H1 (cell line): ENCODE measurements around the gene METTL25B. TPM values are rescaled to one million over a fixed set of nuclear protein-coding genes. Genes with fewer than 3 reads are reported as not detected.

Experiments used
- BCL11A ChIP-seq, 2 experiments: IDR thresholded peaks; one replicate each; pipeline ENCODE4 v1.6.1; 2011; ENCODE audit warnings: low read depth in 2 of 2, low read length in 2 of 2, mild to moderate bottlenecking in 2 of 2
- CEBPB ChIP-seq: IDR thresholded peaks from 2 replicates; pipeline ENCODE4 v1.6.1; 2012; ENCODE audit warnings: low read depth, low read length
- CTBP2 ChIP-seq: IDR thresholded peaks from 2 replicates; pipeline ENCODE4 v1.7.0; 2011; ENCODE audit warnings: borderline replicate concordance, mild to moderate bottlenecking, moderate library complexity, mixed read lengths, low read length; ENCODE audit not compliant: insufficient read depth, insufficient read length
- CTCF ChIP-seq, 3 experiments: IDR thresholded peaks; 1 replicate in 2 of 3; 2 replicates in 1 of 3; pipeline versions ENCODE4 v1.5.1 to v1.6.1; 2011; ENCODE audit warnings: low read length in 3 of 3, mild to moderate bottlenecking in 3 of 3, inconsistent platforms in 2 of 3, low read depth in 1 of 3, moderate library complexity in 1 of 3; ENCODE audit not compliant: insufficient read depth in 1 of 3; ENCODE audit errors: control extremely low read depth in 1 of 3
- EGR1 ChIP-seq: IDR thresholded peaks from 2 replicates; pipeline ENCODE4 v1.6.1; 2011; ENCODE audit warnings: low read depth, low read length, borderline replicate concordance
- EP300 ChIP-seq, 2 experiments: IDR thresholded peaks; 1 replicate in 1 of 2; 2 replicates in 1 of 2; pipeline ENCODE4 v1.6.1; 2011 to 2012; ENCODE audit warnings: low read depth in 2 of 2, low read length in 2 of 2, mild to moderate bottlenecking in 2 of 2, borderline replicate concordance in 1 of 2, inconsistent platforms in 1 of 2, moderate library complexity in 1 of 2
- EZH2 ChIP-seq: fragments of 200-600 bp; sonication (generic); IDR thresholded peaks from 2 replicates; pipeline ENCODE4 v1.7.1; 2012; ENCODE audit warnings: low read depth, mild to moderate bottlenecking, moderate library complexity, low read length, inconsistent platforms; ENCODE audit not compliant: severe bottlenecking
- GABPA ChIP-seq: IDR thresholded peaks from 2 replicates; pipeline ENCODE4 v1.6.1; 2011; ENCODE audit warnings: mild to moderate bottlenecking, low read length, moderate library complexity, borderline replicate concordance; ENCODE audit not compliant: insufficient read depth
- JUN ChIP-seq: IDR thresholded peaks from 2 replicates; pipeline ENCODE4 v1.6.1; 2011; ENCODE audit warnings: low read depth, mild to moderate bottlenecking, improper control_type of control experiment, low read length
- KDM5A ChIP-seq: fragments of 200-600 bp; IDR thresholded peaks from 2 replicates; pipeline ENCODE4 v1.7.1; 2012; ENCODE audit warnings: mild to moderate bottlenecking, low read length, inconsistent platforms, mixed read lengths
- PHF8 ChIP-seq: fragments of 200-600 bp; sonication (generic); conservative IDR thresholded peaks from 2 replicates; pipeline ENCODE4 v1.7.1; 2012; ENCODE audit warnings: low read depth, mild to moderate bottlenecking, inconsistent platforms, low read length, moderate library complexity
- POU5F1 ChIP-seq: IDR thresholded peaks from 2 replicates; pipeline ENCODE4 v1.6.1; 2011; ENCODE audit warnings: low read depth, mild to moderate bottlenecking, low read length, moderate library complexity
- SIRT6 ChIP-seq: IDR thresholded peaks from one replicate; pipeline ENCODE4 v1.7.1; 2012; ENCODE audit warnings: low read length, inconsistent platforms
- SP2 ChIP-seq: IDR thresholded peaks from 2 replicates; pipeline ENCODE4 v1.6.1; 2012; ENCODE audit warnings: mild to moderate bottlenecking, low read length, inconsistent platforms
- SRF ChIP-seq: IDR thresholded peaks from 2 replicates; pipeline ENCODE4 v1.6.1; 2011; ENCODE audit warnings: mild to moderate bottlenecking, low read depth, low read length, moderate library complexity
- TAF1 ChIP-seq: IDR thresholded peaks from 2 replicates; pipeline ENCODE4 v1.6.1; 2011; ENCODE audit warnings: mild to moderate bottlenecking, low read depth, low read length
- USF2 ChIP-seq: IDR thresholded peaks from 2 replicates; pipeline ENCODE4 v1.6.1; 2011; ENCODE audit warnings: low read length, improper control_type of control experiment
- polyA plus RNA-seq, 7 experiments: library from polyadenylated mRNA; depleted of rRNA in 3 of 7; stranded (reverse) in 5 of 7; unstranded in 2 of 7; fragments of >200 nt in 5 of 7; fragments of 200-250 nt in 2 of 7; gene quantifications; 1 replicate in 5 of 7; 2 replicates in 1 of 7; 4 replicates in 1 of 7; pipeline versions ENCODE4 v1.2.1 to v1.2.3, GENCODE V29; 2011 to 2013; ENCODE audit warnings: missing spikeins in 2 of 7, mixed read lengths in 2 of 7
- total RNA-seq: library from RNA; stranded (reverse); fragmentation: NEBNext Ultra II Directional; extraction: Animal tissue kit (Norgen Biotek cat#: 25700); gene quantifications from 2 replicates; pipeline ENCODE4 v1.2.1, GENCODE V29; 2021
- TF ChIP-seq, protein P1 (sequence below): IDR thresholded peaks from 2 replicates; pipeline ENCODE4 v1.6.1; 2012; ENCODE audit warnings: low read length, inconsistent platforms

The METTL25B gene
- total and polyA plus RNA-seq, 2 of the 8 experiments (the other 6 are each of a cell fraction or from before 2014, with no cell fraction given), result 28.4 to 30.1 TPM

DNA sequence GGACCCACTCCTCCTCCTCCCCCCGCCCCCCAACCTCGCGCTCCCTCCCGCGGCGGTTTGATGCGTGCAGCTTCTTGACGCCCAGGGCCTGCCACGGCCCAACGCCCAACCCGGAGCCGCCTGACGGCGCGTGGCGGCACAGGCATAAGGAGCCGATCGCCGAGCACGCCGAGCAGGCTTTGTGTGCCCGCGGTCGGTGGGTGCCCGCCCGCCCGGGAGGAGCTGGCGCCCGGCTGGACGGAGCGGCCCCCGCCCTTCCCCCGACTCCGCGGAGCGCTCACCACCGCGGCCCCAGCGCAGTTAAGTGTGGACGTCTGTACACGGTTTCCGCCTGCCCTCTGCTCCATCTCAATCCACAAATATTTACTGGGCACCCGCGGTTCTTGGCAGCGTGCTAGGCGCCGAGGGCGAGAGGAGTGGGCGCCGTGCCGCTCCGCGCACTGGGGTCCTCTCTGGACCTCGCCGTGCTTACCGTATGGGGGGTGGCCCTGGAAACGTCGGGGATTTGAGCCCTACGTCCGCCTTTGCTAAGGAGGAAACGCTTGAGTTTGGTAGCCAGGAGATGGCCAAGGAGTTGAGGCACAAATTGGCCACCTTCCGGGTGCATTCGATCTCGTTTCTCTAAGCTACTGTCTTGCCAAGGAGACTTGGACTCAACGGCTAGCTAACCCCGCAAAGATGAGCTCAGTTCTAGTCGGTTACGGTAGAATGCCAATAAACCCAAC is 23.6 kb downstream of the METTL25B start (continued):
- no peak; a peak in 1 of 4 replicates for TF ChIP-seq CTCF (IDR thresholded peaks at IDR 0.05; ENCODE audit: control extremely low read depth in 1 of 3, insufficient read depth in 1 of 3, low read depth in 1 of 3, low read length in 3 of 3)
- TF ChIP-seq POU5F1, result no peak
- TF ChIP-seq CTBP2, result no peak
- no peak for TF ChIP-seq BCL11A (IDR thresholded peaks at IDR 0.05; ENCODE audit: low read depth in 2 of 2, low read length in 2 of 2)
- TF ChIP-seq PHF8, result peak; percentile 86
- no peak for TF ChIP-seq USF2
- no peak for TF ChIP-seq EZH2
- TF ChIP-seq, protein P1, sequence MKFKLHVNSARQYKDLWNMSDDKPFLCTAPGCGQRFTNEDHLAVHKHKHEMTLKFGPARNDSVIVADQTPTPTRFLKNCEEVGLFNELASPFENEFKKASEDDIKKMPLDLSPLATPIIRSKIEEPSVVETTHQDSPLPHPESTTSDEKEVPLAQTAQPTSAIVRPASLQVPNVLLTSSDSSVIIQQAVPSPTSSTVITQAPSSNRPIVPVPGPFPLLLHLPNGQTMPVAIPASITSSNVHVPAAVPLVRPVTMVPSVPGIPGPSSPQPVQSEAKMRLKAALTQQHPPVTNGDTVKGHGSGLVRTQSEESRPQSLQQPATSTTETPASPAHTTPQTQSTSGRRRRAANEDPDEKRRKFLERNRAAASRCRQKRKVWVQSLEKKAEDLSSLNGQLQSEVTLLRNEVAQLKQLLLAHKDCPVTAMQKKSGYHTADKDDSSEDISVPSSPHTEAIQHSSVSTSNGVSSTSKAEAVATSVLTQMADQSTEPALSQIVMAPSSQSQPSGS, result no peak
- TF ChIP-seq CEBPB, result no peak
- TF ChIP-seq EP300 (IDR thresholded peaks at IDR 0.05; ENCODE audit: borderline replicate concordance in 1 of 2, low read depth in 2 of 2, low read length in 2 of 2), result peak in 1 of 2 experiments; percentile 84; a peak in 1 of 3 replicates
- TF ChIP-seq SIRT6, result no peak
- 0 out of 2 replicates have a peak, but pooled peaks have one; percentile 12 for TF ChIP-seq KDM5A
- no peak for TF ChIP-seq GABPA
- peak; percentile 91 for TF ChIP-seq SRF
- TF ChIP-seq SP2, result no peak
- TF ChIP-seq JUN, result no peak
- peak; percentile 66 for TF ChIP-seq TAF1
- peak; percentile 81 for TF ChIP-seq EGR1
